ENCODE measurements around the gene TTC29. TPM values are rescaled to one million over a fixed set of nuclear protein-coding genes. Genes with fewer than 3 reads are reported as not detected.

The TTC29 gene
- total RNA-seq, 1 experiment from 2014 or later, result not detected

DNA sequence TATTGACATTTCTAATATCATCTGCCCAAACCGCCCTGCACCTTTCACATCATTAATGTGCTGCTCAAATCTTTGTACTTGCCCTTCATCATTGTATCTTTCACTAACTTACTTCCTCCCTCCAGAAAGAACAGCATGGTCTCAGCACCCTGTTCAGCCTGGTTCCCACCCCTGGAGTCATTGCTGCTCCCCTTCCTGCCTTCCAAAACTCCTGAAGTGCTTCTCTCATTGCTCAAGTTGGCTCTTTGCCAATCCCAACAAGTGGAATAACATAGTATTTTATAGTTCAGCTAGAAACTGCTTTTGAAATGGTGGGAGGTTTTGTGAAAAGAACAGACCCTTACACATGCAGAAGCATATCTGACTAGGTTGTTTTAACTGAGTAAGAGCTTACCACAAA, 14.0 kb upstream of the TTC29 start:
- CTCF ChIA-PET, result no interaction called here
- H3K27me3 Mint-ChIP-seq (ENCODE audit: insufficient read depth, unreplicated experiment), result peaks cover 16% of the 10 kb centered on the region
- no TSS peak for BruUV-seq (replicated peaks)

DNA sequence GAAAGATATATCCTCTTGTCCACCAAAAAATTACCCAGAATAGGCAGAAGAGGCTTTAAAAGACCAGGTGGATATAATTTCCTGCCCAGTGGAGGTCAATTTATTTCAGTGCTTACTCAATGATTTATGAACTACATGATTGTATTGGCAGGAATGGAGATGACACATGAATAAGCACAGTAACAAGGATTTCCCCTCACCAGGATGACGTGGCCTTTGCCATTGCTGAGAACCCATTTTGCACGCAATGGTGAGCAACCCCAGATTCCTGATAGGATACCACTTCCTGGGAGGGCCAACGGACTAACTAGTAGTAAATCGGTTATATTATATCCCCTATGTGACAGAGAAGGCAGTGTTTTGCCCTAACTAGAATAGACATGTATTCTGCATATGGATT, 11.6 kb upstream of the TTC29 start:
- ChIA-PET POLR2A (no interaction called here), CTCF (no interaction called here)
- H3K4me3 ChIP-seq (ENCODE audit: low read depth, low read length), result no peak overlapping the region

More for the DNA sequence above, 14.0 kb upstream of the TTC29 start:
- POLR2A ChIA-PET, result no interaction called here
- H3K4me1 ChIP-seq, result no peaks in the 10 kb centered on the region
- H3K4me3 ChIP-seq (ENCODE audit: low read depth, low read length), result no peak overlapping the region
- TF ChIP-seq, protein P1, sequence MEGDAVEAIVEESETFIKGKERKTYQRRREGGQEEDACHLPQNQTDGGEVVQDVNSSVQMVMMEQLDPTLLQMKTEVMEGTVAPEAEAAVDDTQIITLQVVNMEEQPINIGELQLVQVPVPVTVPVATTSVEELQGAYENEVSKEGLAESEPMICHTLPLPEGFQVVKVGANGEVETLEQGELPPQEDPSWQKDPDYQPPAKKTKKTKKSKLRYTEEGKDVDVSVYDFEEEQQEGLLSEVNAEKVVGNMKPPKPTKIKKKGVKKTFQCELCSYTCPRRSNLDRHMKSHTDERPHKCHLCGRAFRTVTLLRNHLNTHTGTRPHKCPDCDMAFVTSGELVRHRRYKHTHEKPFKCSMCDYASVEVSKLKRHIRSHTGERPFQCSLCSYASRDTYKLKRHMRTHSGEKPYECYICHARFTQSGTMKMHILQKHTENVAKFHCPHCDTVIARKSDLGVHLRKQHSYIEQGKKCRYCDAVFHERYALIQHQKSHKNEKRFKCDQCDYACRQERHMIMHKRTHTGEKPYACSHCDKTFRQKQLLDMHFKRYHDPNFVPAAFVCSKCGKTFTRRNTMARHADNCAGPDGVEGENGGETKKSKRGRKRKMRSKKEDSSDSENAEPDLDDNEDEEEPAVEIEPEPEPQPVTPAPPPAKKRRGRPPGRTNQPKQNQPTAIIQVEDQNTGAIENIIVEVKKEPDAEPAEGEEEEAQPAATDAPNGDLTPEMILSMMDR (IDR thresholded peaks at IDR 0.05; ENCODE audit: insufficient read depth in 1 of 2, low read depth in 1 of 2, low read length in 1 of 2, severe bottlenecking in 1 of 2, unreplicated experiment in 1 of 2), result no peak
- no peaks in the 10 kb centered on the region for H3K27me3 ChIP-seq (replicated peaks; ENCODE audit: control insufficient read depth, insufficient read depth, low read length)
- intact Hi-C loops (cut with micrococcal nuclease; ENCODE audit: unreplicated experiment), result no loop called here
- no peaks in the 10 kb centered on the region for H3K9me3 ChIP-seq
- H3K9me3 Mint-ChIP-seq (ENCODE audit: unreplicated experiment), result no peaks in the 10 kb centered on the region
- H3K36me3 ChIP-seq (ENCODE audit: control insufficient read depth, insufficient read depth, low read length), result no peaks in the 10 kb centered on the region
- H3K4me1 Mint-ChIP-seq (ENCODE audit: low read depth, unreplicated experiment), result no peaks in the 10 kb centered on the region
- no peak overlapping the region for H3K27ac Mint-ChIP-seq (ENCODE audit: unreplicated experiment)
- no peak for DNase-seq
- no peak overlapping the region for H3K4me3 Mint-ChIP-seq (ENCODE audit: unreplicated experiment)
- H3K36me3 Mint-ChIP-seq (ENCODE audit: insufficient read depth, unreplicated experiment), result no peaks in the 10 kb centered on the region

DNA sequence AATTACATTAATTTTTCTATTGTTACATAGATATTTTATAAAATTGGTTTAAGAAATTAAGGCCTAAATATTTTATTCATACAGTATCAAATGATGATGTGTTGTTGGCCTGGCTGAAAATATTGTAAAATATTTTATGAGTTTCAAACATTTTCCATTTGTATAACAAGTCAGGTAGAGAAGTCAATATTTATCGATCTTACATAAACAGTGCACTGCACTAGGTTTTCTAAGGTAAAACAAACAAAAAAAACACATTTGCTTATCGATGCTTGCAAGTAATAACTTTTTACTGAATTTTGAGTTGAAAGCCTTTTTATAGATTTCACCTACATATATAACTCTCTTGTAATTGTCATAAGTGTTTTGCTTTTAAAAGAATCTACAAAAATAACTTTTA, 7.2 kb upstream of the TTC29 start:
- POLR2A ChIA-PET, result no interaction called here
- Mint-ChIP-seq H3K4me3 (ENCODE audit: unreplicated experiment) (no peak overlapping the region), H3K27me3 (ENCODE audit: insufficient read depth, unreplicated experiment) (peaks cover 3% of the 10 kb centered on the region), H3K27ac (ENCODE audit: unreplicated experiment) (no peak overlapping the region), H3K36me3 (ENCODE audit: insufficient read depth, unreplicated experiment) (no peaks in the 10 kb centered on the region), H3K9me3 (ENCODE audit: unreplicated experiment) (no peaks in the 10 kb centered on the region), H3K4me1 (ENCODE audit: low read depth, unreplicated experiment) (no peaks in the 10 kb centered on the region)
- Histone ChIP-seq H3K9me3 (no peaks in the 10 kb centered on the region), H3K36me3 (ENCODE audit: control insufficient read depth, insufficient read depth, low read length) (no peaks in the 10 kb centered on the region), H3K4me1 (no peaks in the 10 kb centered on the region), H3K27me3 (replicated peaks; ENCODE audit: control insufficient read depth, insufficient read depth, low read length) (no peaks in the 10 kb centered on the region), H3K4me3 (ENCODE audit: low read depth, low read length) (no peak overlapping the region)
- TF ChIP-seq, protein P1 (IDR thresholded peaks at IDR 0.05; ENCODE audit: insufficient read depth in 1 of 2, low read depth in 1 of 2, low read length in 1 of 2, severe bottlenecking in 1 of 2, unreplicated experiment in 1 of 2), result no peak
- BruUV-seq (replicated peaks), result no TSS peak
- no peak for DNase-seq
- CTCF ChIA-PET, result no interaction called here
- intact Hi-C loops (cut with micrococcal nuclease; ENCODE audit: unreplicated experiment), result no loop called here

More for the DNA sequence above, 11.6 kb upstream of the TTC29 start:
- Mint-ChIP-seq H3K4me1 (ENCODE audit: low read depth, unreplicated experiment) (no peaks in the 10 kb centered on the region), H3K27ac (ENCODE audit: unreplicated experiment) (no peak overlapping the region), H3K36me3 (ENCODE audit: insufficient read depth, unreplicated experiment) (no peaks in the 10 kb centered on the region), H3K9me3 (ENCODE audit: unreplicated experiment) (no peaks in the 10 kb centered on the region), H3K4me3 (ENCODE audit: unreplicated experiment) (no peak overlapping the region), H3K27me3 (ENCODE audit: insufficient read depth, unreplicated experiment) (peaks cover 11% of the 10 kb centered on the region)
- H3K27me3 ChIP-seq (replicated peaks; ENCODE audit: control insufficient read depth, insufficient read depth, low read length), result no peaks in the 10 kb centered on the region
- H3K9me3 ChIP-seq, result no peaks in the 10 kb centered on the region
- no peaks in the 10 kb centered on the region for H3K4me1 ChIP-seq
- TF ChIP-seq, protein P1 (IDR thresholded peaks at IDR 0.05; ENCODE audit: insufficient read depth in 1 of 2, low read depth in 1 of 2, low read length in 1 of 2, severe bottlenecking in 1 of 2, unreplicated experiment in 1 of 2), result no peak
- DNase-seq, result no peak
- no peaks in the 10 kb centered on the region for H3K36me3 ChIP-seq (ENCODE audit: control insufficient read depth, insufficient read depth, low read length)
- intact Hi-C loops (cut with micrococcal nuclease; ENCODE audit: unreplicated experiment), result no loop called here
- BruUV-seq (replicated peaks), result no TSS peak
